Kidney epithelial cell (primary cell): ENCODE results near the gene FLNA. TPM values are rescaled to one million over a fixed set of nuclear protein-coding genes. Genes with fewer than 3 reads are reported as not detected.
A peak's percentile ranks its signal among the peaks of the same experiment; 100 is the strongest.

Experiments
- DNase-seq: peaks from one replicate; pipeline ENCODE4 v3.0.0-alpha.2; 2010; ENCODE audit warnings: low read depth
- H3K27me3 ChIP-seq: 2 replicates; pipeline ENCODE4 v1.6.0; 2011; ENCODE audit warnings: low read length; ENCODE audit not compliant: control insufficient read depth, insufficient read depth
- H3K36me3 ChIP-seq: 2 replicates; pipeline ENCODE4 v1.5.1; 2011; ENCODE audit warnings: low read length; ENCODE audit not compliant: control insufficient read depth, insufficient read depth
- H3K4me3 ChIP-seq: 2 replicates; pipeline ENCODE4 v1.5.1; 2011; ENCODE audit warnings: low read depth, mild to moderate bottlenecking, control low read depth, low read length
- total RNA-seq: library from RNA; depleted of rRNA; stranded (reverse); fragments of >200 nt; gene quantifications from 2 replicates; pipeline ENCODE4 v1.2.3, GENCODE V29; 2015
- TF ChIP-seq, protein P1 (sequence below): IDR thresholded peaks from 2 replicates; pipeline ENCODE4 v1.5.1; 2011; ENCODE audit warnings: mild to moderate bottlenecking, moderate library complexity, low read length, control low read depth, inconsistent platforms; ENCODE audit not compliant: insufficient read depth, poor library complexity, severe bottlenecking

Gene FLNA
- total RNA-seq, 1 donor from 2014 or later: 2,357 TPM

- TF ChIP-seq, protein P1, sequence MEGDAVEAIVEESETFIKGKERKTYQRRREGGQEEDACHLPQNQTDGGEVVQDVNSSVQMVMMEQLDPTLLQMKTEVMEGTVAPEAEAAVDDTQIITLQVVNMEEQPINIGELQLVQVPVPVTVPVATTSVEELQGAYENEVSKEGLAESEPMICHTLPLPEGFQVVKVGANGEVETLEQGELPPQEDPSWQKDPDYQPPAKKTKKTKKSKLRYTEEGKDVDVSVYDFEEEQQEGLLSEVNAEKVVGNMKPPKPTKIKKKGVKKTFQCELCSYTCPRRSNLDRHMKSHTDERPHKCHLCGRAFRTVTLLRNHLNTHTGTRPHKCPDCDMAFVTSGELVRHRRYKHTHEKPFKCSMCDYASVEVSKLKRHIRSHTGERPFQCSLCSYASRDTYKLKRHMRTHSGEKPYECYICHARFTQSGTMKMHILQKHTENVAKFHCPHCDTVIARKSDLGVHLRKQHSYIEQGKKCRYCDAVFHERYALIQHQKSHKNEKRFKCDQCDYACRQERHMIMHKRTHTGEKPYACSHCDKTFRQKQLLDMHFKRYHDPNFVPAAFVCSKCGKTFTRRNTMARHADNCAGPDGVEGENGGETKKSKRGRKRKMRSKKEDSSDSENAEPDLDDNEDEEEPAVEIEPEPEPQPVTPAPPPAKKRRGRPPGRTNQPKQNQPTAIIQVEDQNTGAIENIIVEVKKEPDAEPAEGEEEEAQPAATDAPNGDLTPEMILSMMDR: no peak
- Histone ChIP-seq H3K4me3 (no peak overlapping the region), H3K27me3 (no peaks in the 10 kb centered on the region), H3K36me3 (peaks cover 1% of the 10 kb centered on the region)
- DNase-seq: no peak
Observed at GRCh38 chrX:154358011-154358410, 16.4 kb downstream of the FLNA start.

GRCh38 chrX:154357205-154357604, 17.2 kb downstream of the FLNA start:
- DNase-seq: no peak
- no peak overlapping the region for H3K4me3 ChIP-seq
- no peaks in the 10 kb centered on the region for H3K27me3 ChIP-seq
- peaks cover 1% of the 10 kb centered on the region for H3K36me3 ChIP-seq
- TF ChIP-seq, protein P1: no peak

DNA sequence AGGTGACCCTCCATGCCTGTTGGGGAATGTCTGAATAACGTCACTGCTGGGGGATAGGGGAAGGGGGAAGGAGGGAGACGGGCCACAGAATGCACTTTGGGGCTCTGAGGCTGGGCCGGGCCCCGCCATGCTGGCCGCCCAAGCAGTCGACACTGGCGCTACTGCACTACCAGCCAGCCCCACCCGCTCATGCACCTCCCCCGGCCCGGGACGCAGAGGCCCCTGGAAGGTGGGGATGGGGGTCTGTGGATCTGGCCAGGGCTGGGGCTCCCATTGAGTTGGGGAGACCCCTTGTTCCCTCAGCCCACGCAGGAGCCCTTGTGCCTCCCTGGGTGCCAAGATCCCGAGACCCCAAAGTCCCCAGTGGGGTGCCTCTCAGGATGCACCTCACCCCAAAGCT, 17.8 kb downstream of the FLNA start:
- H3K27me3 ChIP-seq: no peaks in the 10 kb centered on the region
- H3K4me3 ChIP-seq: no peak overlapping the region
- DNase-seq: no peak
- TF ChIP-seq, protein P1: no peak
- peaks cover 1% of the 10 kb centered on the region for H3K36me3 ChIP-seq

GRCh38 chrX:154355776-154356140, 18.7 kb downstream of the FLNA start:
- Histone ChIP-seq H3K36me3 (peaks cover 1% of the 10 kb centered on the region), H3K4me3 (no peak overlapping the region)
- no peak for DNase-seq

GRCh38 chrX:154355094-154355775, 19.2 kb downstream of the FLNA start:
- peaks cover 1% of the 10 kb centered on the region for H3K36me3 ChIP-seq
- no peak overlapping the region for H3K4me3 ChIP-seq
- no peaks in the 10 kb centered on the region for H3K27me3 ChIP-seq
- TF ChIP-seq, protein P1: no peak
- DNase-seq: no peak

More at GRCh38 chrX:154355776-154356140, 18.7 kb downstream of the FLNA start:
- TF ChIP-seq, protein P1: peak; percentile 2
- H3K27me3 ChIP-seq: no peaks in the 10 kb centered on the region

GRCh38 chrX:154354516-154354915, 19.9 kb downstream of the FLNA start:
- peaks cover 1% of the 10 kb centered on the region for H3K36me3 ChIP-seq

More at GRCh38 chrX:154354516-154354915, 19.9 kb downstream of the FLNA start:
- H3K27me3 ChIP-seq: no peaks in the 10 kb centered on the region
- DNase-seq: no peak
- TF ChIP-seq, protein P1: no peak
- no peak overlapping the region for H3K4me3 ChIP-seq
